Measurements from ENCODE around the gene RNU6-9.

DNA sequence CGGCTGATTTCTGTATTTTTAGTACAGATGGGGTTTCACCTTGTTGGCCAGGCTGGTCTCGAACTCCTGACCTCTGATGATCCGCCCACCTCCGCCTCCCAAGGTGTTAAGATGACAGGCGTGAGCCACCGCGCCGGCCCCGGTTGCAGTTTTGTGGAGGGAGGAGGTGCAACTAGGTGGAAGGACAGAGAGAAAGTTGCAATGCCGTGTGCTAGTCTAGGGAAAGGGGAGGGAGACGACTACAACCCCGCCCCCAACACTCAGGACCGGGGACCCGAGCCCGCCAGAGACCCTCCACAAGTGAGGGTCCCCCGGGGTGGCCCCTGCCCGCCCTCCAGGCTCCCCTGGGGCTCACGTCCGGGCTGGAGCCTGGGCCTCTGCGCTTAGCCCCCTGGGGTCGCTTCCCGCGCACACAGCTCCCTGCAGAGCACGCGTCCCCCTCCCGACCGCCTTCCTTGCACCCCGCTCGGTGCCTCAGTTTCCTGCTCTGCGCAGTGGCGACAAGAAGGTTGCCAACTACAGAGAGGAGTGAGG lies 31.3 kb downstream of the RNU6-9 start:
- TF ChIP-seq, protein P1, sequence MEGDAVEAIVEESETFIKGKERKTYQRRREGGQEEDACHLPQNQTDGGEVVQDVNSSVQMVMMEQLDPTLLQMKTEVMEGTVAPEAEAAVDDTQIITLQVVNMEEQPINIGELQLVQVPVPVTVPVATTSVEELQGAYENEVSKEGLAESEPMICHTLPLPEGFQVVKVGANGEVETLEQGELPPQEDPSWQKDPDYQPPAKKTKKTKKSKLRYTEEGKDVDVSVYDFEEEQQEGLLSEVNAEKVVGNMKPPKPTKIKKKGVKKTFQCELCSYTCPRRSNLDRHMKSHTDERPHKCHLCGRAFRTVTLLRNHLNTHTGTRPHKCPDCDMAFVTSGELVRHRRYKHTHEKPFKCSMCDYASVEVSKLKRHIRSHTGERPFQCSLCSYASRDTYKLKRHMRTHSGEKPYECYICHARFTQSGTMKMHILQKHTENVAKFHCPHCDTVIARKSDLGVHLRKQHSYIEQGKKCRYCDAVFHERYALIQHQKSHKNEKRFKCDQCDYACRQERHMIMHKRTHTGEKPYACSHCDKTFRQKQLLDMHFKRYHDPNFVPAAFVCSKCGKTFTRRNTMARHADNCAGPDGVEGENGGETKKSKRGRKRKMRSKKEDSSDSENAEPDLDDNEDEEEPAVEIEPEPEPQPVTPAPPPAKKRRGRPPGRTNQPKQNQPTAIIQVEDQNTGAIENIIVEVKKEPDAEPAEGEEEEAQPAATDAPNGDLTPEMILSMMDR (IDR thresholded peaks at IDR 0.05) = no peak
- TF ChIP-seq POLR2A (IDR thresholded peaks at IDR 0.05) = no peak
